ENCODE data around the gene UNC119B. TPM values are rescaled to one million over a fixed set of nuclear protein-coding genes. Genes with fewer than 3 reads are reported as not detected.

Gene UNC119B
- total and polyA plus RNA-seq, 2 of the 4 experiments (the other 2 are of a cell fraction): 8.4 to 21.6 TPM

DNA sequence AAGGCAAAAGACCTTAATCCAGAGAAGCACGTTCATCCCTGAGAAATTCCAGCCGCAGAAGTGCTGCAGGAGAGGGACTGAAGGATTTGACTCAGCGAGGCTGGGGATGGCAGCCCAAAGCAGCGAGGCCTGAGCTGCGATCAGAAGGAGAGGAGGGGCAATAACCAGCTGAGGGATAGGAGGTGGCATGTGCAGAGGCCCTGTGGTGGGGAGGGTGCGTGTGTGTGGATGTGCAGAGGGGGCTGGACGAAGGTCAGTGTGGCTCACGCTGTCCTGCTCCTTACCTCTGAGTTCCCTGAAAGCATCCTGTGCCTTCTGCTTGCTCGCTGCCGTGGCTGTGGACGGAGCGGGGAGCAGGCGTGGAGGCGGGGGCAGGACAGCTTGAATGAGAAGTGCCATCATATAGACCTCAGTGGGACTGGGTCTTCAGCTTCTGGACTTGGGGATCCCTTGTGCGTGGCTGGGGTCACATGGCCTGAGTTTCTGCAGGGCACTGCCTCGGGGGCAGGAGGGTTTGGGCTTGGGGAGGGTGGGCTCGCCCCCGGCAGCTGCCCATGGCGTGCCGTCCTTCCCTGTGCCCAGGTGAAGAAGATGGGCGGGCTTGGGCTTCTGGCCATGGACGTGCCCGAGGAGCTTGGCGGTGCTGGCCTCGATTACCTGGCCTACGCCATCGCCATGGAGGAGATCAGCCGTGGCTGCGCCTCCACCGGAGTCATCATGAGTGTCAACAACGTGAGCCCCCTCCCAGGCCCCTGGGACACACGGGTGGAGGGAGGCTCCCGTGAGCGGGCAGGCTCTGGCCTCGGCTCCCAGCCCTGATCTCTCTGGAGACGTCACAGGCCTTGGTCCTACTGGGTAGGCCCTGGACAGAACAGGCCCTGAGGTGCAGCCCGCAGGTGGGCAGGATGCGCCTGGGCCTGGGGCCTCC, 26.4 kb downstream of the UNC119B start:
- 86% methylated on average over 27 of the region's 38 CpGs; no CpG with 5 or more reads in 1 of the 2 experiments for WGBS, 2 experiments (ENCODE audit: extremely low coverage in 2 of 2, insufficient read length in 1 of 2)
- Histone ChIP-seq H3K27ac (ENCODE audit: insufficient read depth, low read length) (no peak overlapping the region), H2AFZ (replicated peaks; ENCODE audit: low read length, poor library complexity) (no peak overlapping the region), H3K9ac (ENCODE audit: low read depth, low read length) (no peak overlapping the region), H3K9me3 (ENCODE audit: control insufficient read depth, insufficient read depth, low read length) (no peaks in the 10 kb centered on the region), H2BK5ac (ENCODE audit: low read depth, low read length, poor library complexity, severe bottlenecking) (no peak overlapping the region), H3K27me3 (ENCODE audit: control insufficient read depth, insufficient read depth, low read length) (no peaks in the 10 kb centered on the region), H2BK120ac (ENCODE audit: low read depth, low read length) (no peak overlapping the region), H3K4me3 (ENCODE audit: insufficient read depth, low read depth, low read length) (no peak overlapping the region), H3K18ac (ENCODE audit: low read depth, low read length) (no peak overlapping the region), H3K36me3 (ENCODE audit: control insufficient read depth, insufficient read depth, low read length) (no peaks in the 10 kb centered on the region; the same call in 1 of the 2 replicates), H2AK5ac (ENCODE audit: low read depth, low read length) (no peak overlapping the region), H3K9me1 (ENCODE audit: insufficient read depth, low read length) (no peaks in the 10 kb centered on the region), H3K4ac (ENCODE audit: low read depth, low read length) (no peak overlapping the region), H4K8ac (ENCODE audit: low read depth in 2 of 2, low read length in 2 of 2) (no peak overlapping the region), H4K91ac (ENCODE audit: insufficient read depth, low read depth, low read length) (no peak overlapping the region), H3K23ac (ENCODE audit: low read depth, low read length) (no peak overlapping the region), H4K5ac (ENCODE audit: low read depth, low read length) (no peak overlapping the region), H3K56ac (ENCODE audit: extremely low read depth, insufficient read depth, low read length) (no peak overlapping the region), H3K79me1 (ENCODE audit: low read depth in 1 of 2, low read length in 2 of 2) (no peaks in the 10 kb centered on the region), H3K14ac (replicated peaks; ENCODE audit: low read depth, low read length) (no peak overlapping the region), H3K4me2 (ENCODE audit: low read depth, low read length) (no peak overlapping the region), H3K4me1 (ENCODE audit: control insufficient read depth, insufficient read depth, low read length) (no peaks in the 10 kb centered on the region), H2AK9ac (replicated peaks; ENCODE audit: low read depth, low read length, poor library complexity) (no peak overlapping the region), H2BK15ac (ENCODE audit: low read depth, low read length) (no peak overlapping the region), H4K20me1 (ENCODE audit: insufficient read depth, low read length) (no peaks in the 10 kb centered on the region), H2BK20ac (ENCODE audit: low read depth, low read length) (no peak overlapping the region)
- ChIA-PET CTCF (no interaction called here), POLR2A (ENCODE audit: unreplicated experiment) (no interaction called here)
- intact Hi-C loops (cut with micrococcal nuclease): no loop called here
- ATAC-seq (ENCODE audit: low read depth) (no peak), DNase-seq (no peak)
- dilution Hi-C loops (cut with HindIII; ENCODE audit: low sequenced_read_pairs, unreplicated experiment): no loop called here
- in situ Hi-C loops (cut with MboI; ENCODE audit: low sequenced_read_pairs): no loop called here
- BruUV-seq (replicated peaks): no TSS peak
- TF ChIP-seq FOS (IDR thresholded peaks at IDR 0.05; ENCODE audit: low read depth, low read length): no peak
- TF ChIP-seq SMC3 (IDR thresholded peaks at IDR 0.05; ENCODE audit: low read depth, low read length): no peak
- TF ChIP-seq RAD21 (IDR thresholded peaks at IDR 0.05; ENCODE audit: low read length): no peak
- no peak for TF ChIP-seq NFE2L2 (IDR thresholded peaks at IDR 0.05; ENCODE audit: low read depth, low read length)
- TF ChIP-seq CHD1 (IDR thresholded peaks at IDR 0.05; ENCODE audit: low read depth, low read length): no peak
- no peak for TF ChIP-seq RFX5 (IDR thresholded peaks at IDR 0.05; ENCODE audit: low read depth, low read length)
- TF ChIP-seq MAZ (IDR thresholded peaks at IDR 0.05; ENCODE audit: borderline replicate concordance, low read depth, low read length): no peak
- TF ChIP-seq MXI1 (IDR thresholded peaks at IDR 0.05; ENCODE audit: borderline replicate concordance, low read depth, low read length): no peak
- TF ChIP-seq, protein P1, sequence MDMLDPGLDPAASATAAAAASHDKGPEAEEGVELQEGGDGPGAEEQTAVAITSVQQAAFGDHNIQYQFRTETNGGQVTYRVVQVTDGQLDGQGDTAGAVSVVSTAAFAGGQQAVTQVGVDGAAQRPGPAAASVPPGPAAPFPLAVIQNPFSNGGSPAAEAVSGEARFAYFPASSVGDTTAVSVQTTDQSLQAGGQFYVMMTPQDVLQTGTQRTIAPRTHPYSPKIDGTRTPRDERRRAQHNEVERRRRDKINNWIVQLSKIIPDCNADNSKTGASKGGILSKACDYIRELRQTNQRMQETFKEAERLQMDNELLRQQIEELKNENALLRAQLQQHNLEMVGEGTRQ (IDR thresholded peaks at IDR 0.05; ENCODE audit: low read depth, low read length): no peak
- no peak for TF ChIP-seq CEBPB (IDR thresholded peaks at IDR 0.05; ENCODE audit: low read depth, low read length)
- no peak for TF ChIP-seq POLR2A (IDR thresholded peaks at IDR 0.05; ENCODE audit: low read depth, low read length)
- no peak for TF ChIP-seq MAFK (IDR thresholded peaks at IDR 0.05; ENCODE audit: low read depth, low read length)
- no peak for TF ChIP-seq RCOR1 (IDR thresholded peaks at IDR 0.05; ENCODE audit: insufficient replicate concordance, low read length)
- TF ChIP-seq, protein P2, sequence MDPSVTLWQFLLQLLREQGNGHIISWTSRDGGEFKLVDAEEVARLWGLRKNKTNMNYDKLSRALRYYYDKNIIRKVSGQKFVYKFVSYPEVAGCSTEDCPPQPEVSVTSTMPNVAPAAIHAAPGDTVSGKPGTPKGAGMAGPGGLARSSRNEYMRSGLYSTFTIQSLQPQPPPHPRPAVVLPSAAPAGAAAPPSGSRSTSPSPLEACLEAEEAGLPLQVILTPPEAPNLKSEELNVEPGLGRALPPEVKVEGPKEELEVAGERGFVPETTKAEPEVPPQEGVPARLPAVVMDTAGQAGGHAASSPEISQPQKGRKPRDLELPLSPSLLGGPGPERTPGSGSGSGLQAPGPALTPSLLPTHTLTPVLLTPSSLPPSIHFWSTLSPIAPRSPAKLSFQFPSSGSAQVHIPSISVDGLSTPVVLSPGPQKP (IDR thresholded peaks at IDR 0.05; ENCODE audit: borderline replicate concordance, low read depth, low read length): no peak
- TF ChIP-seq CTCF (conservative IDR thresholded peaks at IDR 0.05; ENCODE audit: low read depth, low read length): no peak

All from IMR-90 (cell line).